ENCODE measurements around the gene NDNF. TPM values are rescaled to one million over a fixed set of nuclear protein-coding genes. Genes with fewer than 3 reads are reported as not detected.
A peak's percentile ranks its signal among the peaks of the same experiment; 100 is the strongest.

The NDNF gene
- total RNA-seq, 4 donors from 2014 or later = 1.0 to 8.4 (median 1.4) TPM

GRCh38 chr4:121077496-121077895 lies 5.2 kb upstream of the NDNF start:
- Histone ChIP-seq H3K27me3 (peaks cover 0 to 54% (median 2%) of the 10 kb centered on the region in 4 donors), H3K4me1 (peaks cover 0 to 7% (median 5%) of the 10 kb centered on the region in 3 donors), H3K27ac (no peak overlapping the region), H3K4me3 (no peak overlapping the region), H3K9me3 (no peaks in the 10 kb centered on the region), H3K36me3 (no peaks in the 10 kb centered on the region)
- intact Hi-C loops (cut with DNase I) = no loop called here
- no peak for TF ChIP-seq POLR2A (IDR thresholded peaks at IDR 0.05)
- no peak for TF ChIP-seq CTCF (IDR thresholded peaks at IDR 0.05)
- 69 to 73% methylated on average over 5 of the region's 5 CpGs for WGBS, 2 donors
- no peak for DNase-seq

- no peak for TF ChIP-seq CTCF (IDR thresholded peaks at IDR 0.05)
- TF ChIP-seq POLR2A (IDR thresholded peaks at IDR 0.05) = no peak
- no peaks in the 10 kb centered on the region for H3K36me3 ChIP-seq
- H3K4me3 ChIP-seq = no peak overlapping the region
- H3K27me3 ChIP-seq = peaks cover 0 to 65% (median 5%) of the 10 kb centered on the region in 4 donors
- no peak for DNase-seq
- H3K27ac ChIP-seq = no peak overlapping the region
- peaks cover 9 to 18% (median 11%) of the 10 kb centered on the region in 3 donors for H3K4me1 ChIP-seq
- intact Hi-C loops (cut with DNase I) = no loop called here
- 64 to 75% methylated on average over 6 of the region's 6 CpGs for WGBS, 2 donors
- no peaks in the 10 kb centered on the region for H3K9me3 ChIP-seq
Measured at GRCh38 chr4:121076416-121076815, 4.1 kb upstream of the NDNF start.

- Histone ChIP-seq H3K4me1 (peaks cover 9 to 28% (median 20%) of the 10 kb centered on the region in 3 donors), H3K4me3 (no peak overlapping the region), H3K27me3 (peaks cover 0 to 80% (median 15%) of the 10 kb centered on the region in 4 donors), H3K27ac (no peak overlapping the region), H3K9me3 (no peaks in the 10 kb centered on the region), H3K36me3 (no peaks in the 10 kb centered on the region)
- DNase-seq = no peak
- intact Hi-C loops (cut with DNase I) = no loop called here
- 68 to 80% methylated on average over 5 of the region's 5 CpGs for WGBS, 2 donors
- no peak for TF ChIP-seq POLR2A (IDR thresholded peaks at IDR 0.05)
- TF ChIP-seq CTCF (IDR thresholded peaks at IDR 0.05) = no peak
Measured at GRCh38 chr4:121073672-121074381, 1.5 kb upstream of the NDNF start.

GRCh38 chr4:121073004-121073435 lies 685 bp upstream of the NDNF start:
- peak overlapping the region; percentile 36 to 81 (median 56) for H3K4me3 ChIP-seq
- peak overlapping the region in 3 of 4 donors; percentile 74 to 84 (median 77) for H3K27ac ChIP-seq
- peaks cover 0 to 86% (median 15%) of the 10 kb centered on the region in 4 donors for H3K27me3 ChIP-seq
- H3K4me1 ChIP-seq = peaks cover 9 to 28% (median 20%) of the 10 kb centered on the region in 3 donors
- no peaks in the 10 kb centered on the region for H3K36me3 ChIP-seq
- H3K9me3 ChIP-seq = no peaks in the 10 kb centered on the region
- 7 to 24% methylated on average over 5 to 12 of the region's 12 CpGs for WGBS, 2 donors
- DNase-seq = no peak
- no peak for TF ChIP-seq CTCF (IDR thresholded peaks at IDR 0.05)
- no peak for TF ChIP-seq POLR2A (IDR thresholded peaks at IDR 0.05)
- intact Hi-C loops (cut with DNase I) = no loop called here

GRCh38 chr4:121071640-121072223 lies 603 bp downstream of the NDNF start:
- Histone ChIP-seq H3K9me3 (no peaks in the 10 kb centered on the region), H3K27me3 (peaks cover 0 to 90% (median 15%) of the 10 kb centered on the region in 4 donors), H3K36me3 (no peaks in the 10 kb centered on the region), H3K27ac (peak overlapping the region; percentile 11 to 84 (median 76)), H3K4me1 (peaks cover 9 to 28% (median 20%) of the 10 kb centered on the region in 3 donors), H3K4me3 (peak overlapping the region; percentile 36 to 81 (median 56))
- TF ChIP-seq CTCF (IDR thresholded peaks at IDR 0.05) (peak in 1 of 6 experiments; percentile 0), POLR2A (IDR thresholded peaks at IDR 0.05) (no peak)
- intact Hi-C loops (cut with DNase I) = no loop called here
- no peak for DNase-seq
- 1 to 7% methylated on average over 14 to 31 of the region's 34 CpGs for WGBS, 2 donors

All from esophagus squamous epithelium (tissue), 5 donors.